HG03575 (cell line): ENCODE results near the gene CCDC83.

ENCODE experiments used
- ATAC-seq: cut with Tn5 transposase; IDR thresholded peaks from one replicate; pipeline ENCODE4 v1.9.1; 2021; ENCODE audit not compliant: unreplicated experiment, insufficient number of reproducible peaks, low FRiP score; ENCODE audit errors: extremely low read depth

CCDC83 gene

DNA sequence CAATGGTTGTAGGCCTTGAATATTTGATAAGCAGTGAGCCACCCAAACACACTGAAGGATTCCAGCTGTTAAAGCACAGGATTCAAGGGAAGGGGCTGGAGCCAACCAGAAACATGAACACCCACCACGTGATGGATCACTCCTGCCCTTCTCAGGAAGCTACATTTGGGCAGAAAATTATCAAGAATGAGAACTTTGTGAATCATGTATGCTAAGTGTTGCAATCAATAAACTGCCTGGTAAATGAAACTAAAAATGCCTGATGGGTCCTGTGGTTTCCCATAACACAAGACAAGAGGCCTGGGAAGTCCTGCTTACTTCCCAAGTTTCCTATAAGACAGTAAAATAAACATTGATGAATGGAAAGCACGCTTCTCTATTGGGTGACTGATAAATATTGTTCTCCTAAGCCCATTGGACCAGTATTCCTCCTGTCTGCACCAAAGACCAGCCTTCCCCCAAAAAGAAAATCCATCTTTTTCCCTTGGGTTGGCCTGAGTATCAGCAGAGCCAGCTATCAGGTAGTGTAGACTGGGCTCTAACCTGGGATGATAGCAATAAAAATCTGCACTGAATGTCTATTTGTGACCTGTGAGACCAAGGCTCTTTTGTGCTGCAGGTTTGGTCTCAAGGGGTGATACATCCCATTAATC, 98.4 kb downstream of the CCDC83 start:
- ATAC-seq: no peak

DNA sequence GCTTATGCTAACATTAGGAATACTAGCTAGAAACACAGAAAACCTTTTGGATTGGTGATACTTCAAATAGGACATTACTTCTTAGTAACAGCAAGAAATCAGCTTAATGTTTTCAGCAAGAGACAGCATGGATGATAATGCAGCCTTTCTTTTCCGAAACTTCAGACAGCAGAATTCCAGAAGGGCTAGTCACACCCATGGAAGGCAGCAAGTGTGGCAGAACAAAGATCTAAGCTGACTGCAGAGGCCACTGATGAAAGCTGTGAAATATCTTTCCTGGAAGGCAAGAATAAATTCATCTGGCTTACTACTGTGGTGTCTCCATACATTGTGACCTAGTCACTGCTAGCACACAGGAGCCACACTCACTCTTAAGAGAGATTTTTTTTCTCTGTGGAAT, 100.3 kb downstream of the CCDC83 start:
- no peak for ATAC-seq

DNA sequence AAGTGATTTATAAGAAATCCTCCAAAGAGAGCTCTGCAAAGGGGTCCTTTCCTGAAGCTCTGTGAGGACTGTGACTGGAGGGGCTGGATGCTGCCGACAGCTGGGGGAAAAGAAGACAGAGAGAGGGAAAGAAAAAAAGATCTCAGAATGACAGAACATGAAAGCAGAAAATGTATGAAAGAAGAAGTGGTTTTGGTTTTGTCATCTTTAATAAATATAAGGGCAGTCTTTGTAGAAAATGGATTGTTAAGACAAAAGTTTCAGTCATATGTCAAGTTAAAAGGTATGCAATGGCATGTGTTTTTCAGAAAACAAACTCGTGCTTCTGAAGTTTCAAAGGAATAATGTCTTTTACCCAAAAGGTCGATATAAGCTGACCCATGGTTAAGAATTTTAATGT, 105.5 kb downstream of the CCDC83 start:
- no peak for ATAC-seq

DNA sequence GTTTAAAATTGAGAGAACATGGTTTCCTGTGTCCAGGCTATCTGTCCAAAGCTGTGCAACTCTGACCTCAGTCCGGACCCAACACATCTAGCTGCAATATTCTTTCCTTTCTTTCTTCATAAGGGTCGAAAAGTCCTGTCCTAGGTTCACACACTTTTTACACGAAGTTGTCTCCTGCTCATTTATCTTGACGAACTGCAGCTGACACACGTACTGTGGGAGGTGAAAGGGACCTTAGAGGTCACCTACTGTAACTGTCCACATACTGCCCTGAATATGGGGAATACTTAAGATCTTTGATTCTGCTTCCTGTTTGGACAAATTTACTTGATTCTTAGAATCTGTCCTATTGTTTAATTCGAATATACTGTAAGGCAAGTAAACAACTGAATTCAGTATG, 105.9 kb downstream of the CCDC83 start:
- no peak for ATAC-seq

DNA sequence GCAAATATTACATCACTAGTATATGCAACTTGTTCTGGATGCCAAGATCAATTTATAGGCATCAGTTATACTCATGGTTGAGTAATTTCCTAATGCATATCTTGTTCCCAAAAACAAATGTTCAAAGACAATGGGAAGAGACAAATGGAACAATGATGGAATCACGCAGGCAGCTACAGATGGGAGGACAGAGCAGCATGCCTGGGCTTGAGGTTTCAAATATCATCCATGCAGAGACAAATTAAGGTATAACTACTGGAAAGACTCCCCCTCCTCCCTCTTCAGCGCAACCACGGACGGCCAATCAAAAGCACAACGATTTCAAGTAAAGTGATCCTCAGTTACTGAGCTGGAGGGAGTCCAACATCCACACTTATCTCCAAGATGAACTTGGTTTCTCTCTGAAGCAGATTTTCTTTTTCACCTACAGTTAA, 106.8 kb downstream of the CCDC83 start:
- ATAC-seq: no peak

DNA sequence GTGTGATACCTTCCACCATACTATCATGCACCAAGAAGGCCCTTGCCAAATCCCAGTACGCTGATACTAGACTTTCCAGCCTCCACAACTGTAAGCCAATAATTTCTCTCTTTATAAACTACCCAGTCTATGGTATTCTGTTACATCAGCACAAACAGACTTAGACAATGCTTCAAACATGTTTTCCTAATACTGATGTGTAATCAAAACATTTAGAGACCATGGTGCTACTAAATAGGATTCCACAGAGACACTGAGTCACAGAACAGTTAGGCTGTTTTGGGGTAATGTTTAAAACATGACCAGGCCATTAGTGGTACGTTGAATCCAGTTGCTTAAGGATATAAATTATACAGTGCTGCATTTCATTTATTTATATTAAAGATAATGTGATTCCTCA, 110.0 kb downstream of the CCDC83 start:
- ATAC-seq: no peak

DNA sequence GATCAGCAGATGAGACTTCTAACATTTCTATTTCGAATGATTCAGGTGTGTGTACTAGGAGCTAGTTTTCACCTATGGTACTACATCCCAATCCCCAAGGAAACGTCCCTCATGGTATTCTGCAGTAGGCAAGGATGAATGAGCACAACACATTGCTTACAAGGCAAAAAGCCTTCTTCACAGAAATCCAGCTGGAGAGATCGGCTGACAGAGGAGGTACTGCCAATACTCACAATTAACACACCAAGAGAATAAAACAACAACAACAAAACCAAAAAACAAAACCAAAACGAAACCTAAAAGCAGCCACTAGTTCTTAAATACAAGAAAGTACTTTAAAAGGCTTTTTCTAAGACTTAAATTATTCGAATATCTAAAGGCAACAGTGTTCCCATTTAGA, 112.3 kb downstream of the CCDC83 start:
- no peak for ATAC-seq
